Trophoblast cell (in vitro differentiated cells and primary cell): ENCODE measurements around the gene CTCF.

Experiments
- DNase-seq, 2 donors: peaks; one replicate each; pipeline ENCODE4 v3.0.0-alpha.2; 2016
- H2AFZ ChIP-seq: 2 replicates; pipeline ENCODE4 v1.6.1; 2013; ENCODE audit warnings: low read length, moderate library complexity, mild to moderate bottlenecking; ENCODE audit not compliant: insufficient read depth, poor library complexity
- H2AK5ac ChIP-seq: 2 replicates; pipeline ENCODE4 v1.6.1; 2013; ENCODE audit warnings: mild to moderate bottlenecking, low read length
- H2BK120ac ChIP-seq: 2 replicates; pipeline ENCODE4 v1.6.1; 2013; ENCODE audit warnings: low read length, mild to moderate bottlenecking, moderate library complexity; ENCODE audit not compliant: insufficient read depth, poor library complexity
- H2BK12ac ChIP-seq: 2 replicates; pipeline ENCODE4 v1.6.1; 2013; ENCODE audit warnings: mild to moderate bottlenecking, low read length, moderate library complexity
- H2BK5ac ChIP-seq: 2 replicates; pipeline ENCODE4 v1.6.1; 2013; ENCODE audit warnings: low read length, low read depth, moderate library complexity, mild to moderate bottlenecking; ENCODE audit not compliant: poor library complexity
- H3K14ac ChIP-seq: 2 replicates; pipeline ENCODE4 v1.6.1; 2013; ENCODE audit warnings: mild to moderate bottlenecking, low read length
- H3K18ac ChIP-seq: 2 replicates; pipeline ENCODE4 v1.6.1; 2013; ENCODE audit warnings: mild to moderate bottlenecking, low read length
- H3K23ac ChIP-seq: 2 replicates; pipeline ENCODE4 v1.6.1; 2013; ENCODE audit warnings: low read length
- H3K27ac ChIP-seq: 2 replicates; pipeline ENCODE4 v1.5.1; 2013; ENCODE audit warnings: low read depth, mild to moderate bottlenecking, inconsistent platforms, low read length, moderate library complexity
- H3K27me3 ChIP-seq: 2 replicates; pipeline ENCODE4 v1.6.1; 2013; ENCODE audit warnings: inconsistent platforms, mild to moderate bottlenecking, low read length, moderate library complexity; ENCODE audit not compliant: insufficient read depth
- H3K36me3 ChIP-seq, 2 experiments: 1 replicate in 1 of 2; 2 replicates in 1 of 2; pipeline ENCODE4 v1.6.1; 2013; ENCODE audit warnings: low read length in 2 of 2, mild to moderate bottlenecking in 2 of 2, moderate library complexity in 1 of 2; ENCODE audit not compliant: insufficient read depth in 2 of 2, control insufficient read depth in 1 of 2
- H3K4ac ChIP-seq: 2 replicates; pipeline ENCODE4 v1.6.1; 2013; ENCODE audit warnings: low read depth, mild to moderate bottlenecking, low read length, moderate library complexity
- H3K4me1 ChIP-seq, 2 experiments: 1 replicate in 1 of 2; 2 replicates in 1 of 2; pipeline ENCODE4 v1.6.1; 2013; ENCODE audit warnings: low read length in 2 of 2, mild to moderate bottlenecking in 2 of 2, moderate library complexity in 1 of 2; ENCODE audit not compliant: insufficient read depth in 2 of 2, control insufficient read depth in 1 of 2
- H3K4me2 ChIP-seq: 2 replicates; pipeline ENCODE4 v1.6.1; 2013; ENCODE audit warnings: inconsistent platforms, mild to moderate bottlenecking, low read length, moderate library complexity
- H3K4me3 ChIP-seq: 2 replicates; pipeline ENCODE4 v1.5.1; 2013; ENCODE audit warnings: mild to moderate bottlenecking, low read depth, low read length, inconsistent platforms
- H3K79me1 ChIP-seq: one replicate; pipeline ENCODE4 v1.6.1; 2013; ENCODE audit warnings: low read length
- H3K79me2 ChIP-seq: 2 replicates; pipeline ENCODE4 v1.6.1; 2013; ENCODE audit warnings: low read length, mild to moderate bottlenecking; ENCODE audit not compliant: control insufficient read depth, insufficient read depth, poor library complexity
- H3K9ac ChIP-seq: 2 replicates; pipeline ENCODE4 v1.6.1; 2013; ENCODE audit warnings: mild to moderate bottlenecking, low read length
- H3K9me3 ChIP-seq: 2 replicates; pipeline ENCODE4 v1.6.1; 2013; ENCODE audit warnings: low read depth, mild to moderate bottlenecking, control low read depth, inconsistent platforms, low read length; ENCODE audit not compliant: insufficient read depth
- H4K12ac ChIP-seq: 2 replicates; pipeline ENCODE4 v1.6.1; 2013; ENCODE audit warnings: low read depth, mild to moderate bottlenecking, low read length, moderate library complexity
- H4K8ac ChIP-seq: 2 replicates; pipeline ENCODE4 v1.6.1; 2013; ENCODE audit warnings: low read depth, mild to moderate bottlenecking, low read length, moderate library complexity
- H4K91ac ChIP-seq: one replicate; pipeline ENCODE4 v1.6.1; 2013; ENCODE audit warnings: low read depth, mild to moderate bottlenecking, low read length, moderate library complexity
- WGBS: extraction: QIAGEN DNeasy Blood & Tissue Kit; methylation state at CpG from one replicate; pipeline ENCODE4 v1.1.7; 2013; ENCODE audit warnings: missing lambda C conversion rate; ENCODE audit not compliant: insufficient read length, insufficient coverage; ENCODE audit errors: extremely low coverage; 5-methylcytosine and 5-hydroxymethylcytosine counted together

The CTCF gene

GRCh38 chr16:67517155-67517445 is 45.2 kb upstream of the CTCF start:
- H3K79me2 ChIP-seq, result no peaks in the 10 kb centered on the region
- no peak overlapping the region for H3K18ac ChIP-seq
- no peak overlapping the region for H3K9ac ChIP-seq
- H3K14ac ChIP-seq, result no peak overlapping the region
- H2AFZ ChIP-seq, result no peak overlapping the region
- no peak overlapping the region for H3K27ac ChIP-seq
- no peak overlapping the region for H3K4me2 ChIP-seq
- peaks cover 4% of the 10 kb centered on the region in 2 experiments for H3K4me1 ChIP-seq
- H3K9me3 ChIP-seq, result no peaks in the 10 kb centered on the region
- no peak overlapping the region for H3K4ac ChIP-seq
- no peak overlapping the region for H2BK120ac ChIP-seq
- DNase-seq, result no peak
- no peak overlapping the region for H2AK5ac ChIP-seq
- peaks cover 2% of the 10 kb centered on the region for H3K79me1 ChIP-seq
- H4K12ac ChIP-seq, result no peak overlapping the region
- WGBS, result no CpG with 5 or more reads among the region's 3 CpGs
- H3K4me3 ChIP-seq, result no peak overlapping the region
- H4K91ac ChIP-seq, result no peak overlapping the region
- H3K36me3 ChIP-seq, result no peaks in the 10 kb centered on the region
- no peak overlapping the region for H2BK12ac ChIP-seq
- H3K23ac ChIP-seq, result no peak overlapping the region
- H3K27me3 ChIP-seq, result no peaks in the 10 kb centered on the region
- H2BK5ac ChIP-seq, result no peak overlapping the region
- H4K8ac ChIP-seq, result no peak overlapping the region

- H3K27ac ChIP-seq, result no peak overlapping the region
- H2BK12ac ChIP-seq, result no peak overlapping the region
- DNase-seq, result no peak
- H3K27me3 ChIP-seq, result no peaks in the 10 kb centered on the region
- no peak overlapping the region for H2AFZ ChIP-seq
- peaks cover 4% of the 10 kb centered on the region in 2 experiments for H3K4me1 ChIP-seq
- H3K9ac ChIP-seq, result no peak overlapping the region
- no peak overlapping the region for H4K91ac ChIP-seq
- H3K14ac ChIP-seq, result no peak overlapping the region
- no peak overlapping the region for H3K18ac ChIP-seq
- no peak overlapping the region for H2BK5ac ChIP-seq
- no peak overlapping the region for H4K8ac ChIP-seq
- no CpG with 5 or more reads among the region's 11 CpGs for WGBS
- H3K79me1 ChIP-seq, result peaks cover 2% of the 10 kb centered on the region
- H2BK120ac ChIP-seq, result no peak overlapping the region
- no peaks in the 10 kb centered on the region for H3K9me3 ChIP-seq
- no peak overlapping the region for H2AK5ac ChIP-seq
- no peak overlapping the region for H3K4me3 ChIP-seq
- no peak overlapping the region for H3K4ac ChIP-seq
- H3K4me2 ChIP-seq, result no peak overlapping the region
- no peak overlapping the region for H4K12ac ChIP-seq
- no peaks in the 10 kb centered on the region for H3K36me3 ChIP-seq
- H3K23ac ChIP-seq, result no peak overlapping the region
- H3K79me2 ChIP-seq, result no peaks in the 10 kb centered on the region
These were observed 44.5 kb upstream of the CTCF start for GRCh38 chr16:67517661-67518423.

GRCh38 chr16:67518676-67519075 is 43.6 kb upstream of the CTCF start:
- Histone ChIP-seq H3K27me3 (no peaks in the 10 kb centered on the region), H2BK12ac (no peak overlapping the region), H3K79me1 (peaks cover 2% of the 10 kb centered on the region), H3K27ac (no peak overlapping the region), H3K4ac (no peak overlapping the region), H4K12ac (no peak overlapping the region), H2AFZ (no peak overlapping the region), H3K4me3 (no peak overlapping the region), H2BK120ac (no peak overlapping the region), H2BK5ac (no peak overlapping the region), H3K23ac (no peak overlapping the region), H3K4me2 (no peak overlapping the region), H3K79me2 (no peaks in the 10 kb centered on the region), H4K91ac (no peak overlapping the region), H2AK5ac (no peak overlapping the region), H3K4me1 (peaks cover 4% of the 10 kb centered on the region in 2 experiments), H3K36me3 (no peaks in the 10 kb centered on the region), H3K18ac (no peak overlapping the region), H3K9me3 (no peaks in the 10 kb centered on the region), H3K9ac (no peak overlapping the region), H4K8ac (no peak overlapping the region), H3K14ac (no peak overlapping the region)
- no CpG with 5 or more reads among the region's 8 CpGs for WGBS
- no peak for DNase-seq

DNA sequence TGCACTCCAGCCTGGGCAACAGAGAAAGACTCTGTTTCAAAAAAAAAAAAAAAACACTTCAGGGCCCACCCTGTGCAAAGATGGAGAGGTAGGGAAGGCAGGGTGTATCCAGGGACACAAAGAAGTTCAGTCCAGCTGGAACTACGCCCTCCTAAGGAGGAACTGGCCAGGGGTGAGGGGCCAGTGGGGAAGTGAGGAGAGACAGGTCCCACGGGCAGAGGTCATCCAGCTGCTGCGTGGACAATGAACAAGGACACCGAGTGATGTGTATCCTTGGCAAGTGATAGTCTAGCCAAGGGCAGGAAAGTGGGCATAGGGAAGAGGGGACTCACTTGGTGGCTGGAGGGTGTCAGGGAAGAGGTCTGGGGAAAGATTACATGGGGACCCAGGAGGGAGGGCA is 43.1 kb upstream of the CTCF start:
- peaks cover 4% of the 10 kb centered on the region in 2 experiments for H3K4me1 ChIP-seq
- H2BK5ac ChIP-seq, result no peak overlapping the region
- no peak overlapping the region for H2BK120ac ChIP-seq
- H3K4me3 ChIP-seq, result no peak overlapping the region
- no CpG with 5 or more reads among the region's 4 CpGs for WGBS
- H3K23ac ChIP-seq, result no peak overlapping the region
- no peak for DNase-seq
- no peak overlapping the region for H3K4me2 ChIP-seq
- H3K14ac ChIP-seq, result no peak overlapping the region
- H3K27ac ChIP-seq, result no peak overlapping the region
- no peaks in the 10 kb centered on the region for H3K79me2 ChIP-seq
- H2AK5ac ChIP-seq, result no peak overlapping the region
- H2AFZ ChIP-seq, result no peak overlapping the region
- no peak overlapping the region for H4K91ac ChIP-seq
- H4K8ac ChIP-seq, result no peak overlapping the region
- H3K27me3 ChIP-seq, result no peaks in the 10 kb centered on the region
- H3K9me3 ChIP-seq, result no peaks in the 10 kb centered on the region
- no peak overlapping the region for H2BK12ac ChIP-seq
- H4K12ac ChIP-seq, result no peak overlapping the region
- no peaks in the 10 kb centered on the region for H3K36me3 ChIP-seq
- peaks cover 2% of the 10 kb centered on the region for H3K79me1 ChIP-seq
- H3K9ac ChIP-seq, result no peak overlapping the region
- H3K18ac ChIP-seq, result no peak overlapping the region
- no peak overlapping the region for H3K4ac ChIP-seq
